Transverse colon (tissue), 4 donors: ENCODE measurements around the gene NAALADL2. TPM values are rescaled to one million over a fixed set of nuclear protein-coding genes. Genes with fewer than 3 reads are reported as not detected.

Experiments
- DNase-seq: peaks from one replicate; pipeline ENCODE4 v3.0.0-alpha.2; 2019
- H3K27ac ChIP-seq, 4 donors: fragments of 200-600 bp; sonication (generic); 2 replicates each; pipeline ENCODE4 v1.5.1; 2016 to 2018; ENCODE audit warnings: inconsistent platforms in 4 of 4
- H3K27me3 ChIP-seq: fragments of 200-600 bp; sonication (generic); 2 replicates; pipeline ENCODE4 v1.5.1; 2017; ENCODE audit warnings: inconsistent platforms
- H3K36me3 ChIP-seq, 4 donors: fragments of 200-600 bp; sonication (generic); 2 replicates each; pipeline ENCODE4 v1.5.1; 2017 to 2019; ENCODE audit warnings: inconsistent platforms in 4 of 4
- H3K4me1 ChIP-seq, 4 donors: fragments of 200-600 bp; sonication (generic); 2 replicates each; pipeline ENCODE4 v1.5.1; 2017 to 2020; ENCODE audit warnings: inconsistent platforms in 4 of 4
- H3K4me3 ChIP-seq, 4 donors: fragments of 200-600 bp; sonication (generic); 1 replicate in 1 of 4; 2 replicates in 3 of 4; pipeline versions ENCODE4 v1.5.1 to v1.6.1; 2017 to 2019; ENCODE audit warnings: inconsistent platforms in 4 of 4
- H3K9me3 ChIP-seq, 2 donors: fragments of 200-600 bp; sonication (generic); 2 replicates each; pipeline ENCODE4 v1.5.1; 2017 to 2019; ENCODE audit warnings: inconsistent platforms in 2 of 2
- CTCF ChIP-seq, 5 experiments: fragments of 200-600 bp in 3 of 5; fragments of 450-650 bp in 2 of 5; sonication (generic) in 3 of 5; IDR thresholded peaks; 1 replicate in 2 of 5; 2 replicates in 3 of 5; pipeline ENCODE4 v1.5.1; 2016 to 2017; ENCODE audit warnings: antibody characterized with exemption in 5 of 5, inconsistent platforms in 3 of 5, mild to moderate bottlenecking in 2 of 5, moderate library complexity in 1 of 5
- EP300 ChIP-seq: sonication (generic); formaldehyde crosslinking; IDR thresholded peaks from one replicate; pipeline ENCODE4 v1.6.1; 2017; ENCODE audit warnings: antibody characterized with exemption, low read depth
- POLR2A ChIP-seq: fragments of 450-650 bp; IDR thresholded peaks from one replicate; pipeline ENCODE4 v1.6.1; 2016; ENCODE audit warnings: antibody characterized with exemption, mild to moderate bottlenecking, moderate library complexity
- POLR2AphosphoS5 ChIP-seq, 3 donors: sonication (generic); formaldehyde crosslinking; IDR thresholded peaks; one replicate each; pipeline ENCODE4 v1.6.1; 2016; ENCODE audit warnings: antibody characterized with exemption in 3 of 3
- WGBS, 2 donors: methylation state at CpG; one replicate each; pipeline ENCODE4 v1.1.5; 2018; ENCODE audit warnings: low coverage in 1 of 2; 5-methylcytosine and 5-hydroxymethylcytosine counted together
- in situ Hi-C, 4 donors: fragments of 200-750 bp; cut with MboI; loops; one replicate each; pipeline versions ENCODE4 v1.15.0 to v1.15.1; 2017; ENCODE audit warnings: low sequenced_read_pairs in 3 of 4, low pct_ligation_motif_present in 1 of 4, low pct_unique_long_range_greater_than_20kb in 1 of 4
- intact Hi-C: fragments of 100-400 bp; cut with DNase I; formaldehyde crosslinking; loops from one replicate; pipeline ENCODE4 v1.15.1; 2023; ENCODE audit warnings: low total_unique reads
- total RNA-seq, 4 donors: library from RNA; depleted of rRNA; stranded (reverse); fragments of >200 nt; gene quantifications; one replicate each; pipeline ENCODE4 v1.1.0, GENCODE V29; 2016

NAALADL2 gene
- total RNA-seq, 4 donors from 2014 or later, result 10.1 to 22.7 (median 15.1) TPM

GRCh38 chr3:175308097-175308496 is 449.0 kb downstream of the NAALADL2 start:
- H3K4me3 ChIP-seq, result no peak overlapping the region
- in situ Hi-C loops (no loop called here), intact Hi-C loops (no loop called here)
- H3K36me3 ChIP-seq, result no peaks in the 10 kb centered on the region
- WGBS, 2 donors, result 82 to 86% methylated on average over 6 of the region's 6 CpGs
- H3K4me1 ChIP-seq, result peaks cover 0 to 10% (median 4%) of the 10 kb centered on the region in 4 donors
- no peak for DNase-seq
- H3K27ac ChIP-seq, result no peak overlapping the region
- no peaks in the 10 kb centered on the region for H3K27me3 ChIP-seq
- TF ChIP-seq CTCF (IDR thresholded peaks at IDR 0.05) (no peak), POLR2AphosphoS5 (IDR thresholded peaks at IDR 0.05) (no peak), EP300 (no peak), POLR2A (no peak)
- no peaks in the 10 kb centered on the region for H3K9me3 ChIP-seq

GRCh38 chr3:175310046-175310445 is 450.9 kb downstream of the NAALADL2 start:
- Histone ChIP-seq H3K27ac (no peak overlapping the region), H3K9me3 (no peaks in the 10 kb centered on the region), H3K4me3 (no peak overlapping the region), H3K27me3 (no peaks in the 10 kb centered on the region), H3K4me1 (peaks cover 0 to 10% (median 4%) of the 10 kb centered on the region in 4 donors), H3K36me3 (no peaks in the 10 kb centered on the region)
- in situ Hi-C loops, result no loop called here
- 91 to 97% methylated on average over 2 of the region's 2 CpGs for WGBS, 2 donors
- DNase-seq, result no peak
- intact Hi-C loops, result no loop called here
- TF ChIP-seq CTCF (IDR thresholded peaks at IDR 0.05) (no peak), POLR2AphosphoS5 (IDR thresholded peaks at IDR 0.05) (no peak), POLR2A (no peak), EP300 (no peak)

- in situ Hi-C loops (no loop called here), intact Hi-C loops (no loop called here)
- Histone ChIP-seq H3K4me1 (peaks cover 0 to 10% (median 4%) of the 10 kb centered on the region in 4 donors), H3K9me3 (no peaks in the 10 kb centered on the region), H3K4me3 (no peak overlapping the region), H3K36me3 (no peaks in the 10 kb centered on the region), H3K27ac (no peak overlapping the region), H3K27me3 (no peaks in the 10 kb centered on the region)
- no peak for DNase-seq
- 82 to 84% methylated on average over 1 of the region's 1 CpG for WGBS, 2 donors
- TF ChIP-seq CTCF (IDR thresholded peaks at IDR 0.05), result no peak
- TF ChIP-seq POLR2AphosphoS5 (IDR thresholded peaks at IDR 0.05), result no peak
- TF ChIP-seq EP300, result no peak
- no peak for TF ChIP-seq POLR2A
Measured at GRCh38 chr3:175311404-175311803, 452.3 kb downstream of the NAALADL2 start.

GRCh38 chr3:175311946-175312345 is 452.8 kb downstream of the NAALADL2 start:
- no peaks in the 10 kb centered on the region for H3K9me3 ChIP-seq
- DNase-seq, result no peak
- H3K36me3 ChIP-seq, result no peaks in the 10 kb centered on the region
- 87 to 88% methylated on average over 3 of the region's 3 CpGs for WGBS, 2 donors
- TF ChIP-seq EP300, result no peak
- TF ChIP-seq POLR2AphosphoS5 (IDR thresholded peaks at IDR 0.05), result no peak
- TF ChIP-seq POLR2A, result no peak
- TF ChIP-seq CTCF (IDR thresholded peaks at IDR 0.05), result no peak
- intact Hi-C loops, result no loop called here
- H3K27me3 ChIP-seq, result no peaks in the 10 kb centered on the region
- no peak overlapping the region for H3K27ac ChIP-seq
- in situ Hi-C loops, result no loop called here
- H3K4me3 ChIP-seq, result no peak overlapping the region
- H3K4me1 ChIP-seq, result peaks cover 0 to 10% (median 4%) of the 10 kb centered on the region in 4 donors
